Hepatocyte (in vitro differentiated cells): Measurements from ENCODE around the gene RDX.

ENCODE experiments used
- CTCF ChIP-seq: fragments of 200-600 bp; sonication (generic); IDR thresholded peaks from 2 replicates; pipeline ENCODE4 v1.5.1; 2016; ENCODE audit warnings: antibody characterized with exemption, mild to moderate bottlenecking; ENCODE audit not compliant: poor library complexity
- EZH2 ChIP-seq: fragments of 200-600 bp; sonication (generic); IDR thresholded peaks from 2 replicates; pipeline ENCODE4 v1.6.1; 2016; ENCODE audit warnings: antibody characterized with exemption, mild to moderate bottlenecking, borderline replicate concordance
- EZH2phosphoT487 ChIP-seq: fragments of 200-600 bp; sonication (generic); IDR thresholded peaks from one replicate; pipeline ENCODE4 v1.6.1; 2018; ENCODE audit warnings: antibody characterized with exemption, mild to moderate bottlenecking, low read depth, moderate library complexity; ENCODE audit not compliant: unreplicated experiment, severe bottlenecking

GRCh38 chr11:110340436-110340835 lies 44.0 kb upstream of the RDX start:
- TF ChIP-seq EZH2: no peak
- TF ChIP-seq CTCF: no peak
- no peak for TF ChIP-seq EZH2phosphoT487
